ENCODE measurements around the gene CWC22.
"Not testable (repeated sequence)": the region's sequence is repeated elsewhere in the genome, so short reads cannot be mapped to it uniquely, and the experiment has no call there.

The CWC22 gene

DNA sequence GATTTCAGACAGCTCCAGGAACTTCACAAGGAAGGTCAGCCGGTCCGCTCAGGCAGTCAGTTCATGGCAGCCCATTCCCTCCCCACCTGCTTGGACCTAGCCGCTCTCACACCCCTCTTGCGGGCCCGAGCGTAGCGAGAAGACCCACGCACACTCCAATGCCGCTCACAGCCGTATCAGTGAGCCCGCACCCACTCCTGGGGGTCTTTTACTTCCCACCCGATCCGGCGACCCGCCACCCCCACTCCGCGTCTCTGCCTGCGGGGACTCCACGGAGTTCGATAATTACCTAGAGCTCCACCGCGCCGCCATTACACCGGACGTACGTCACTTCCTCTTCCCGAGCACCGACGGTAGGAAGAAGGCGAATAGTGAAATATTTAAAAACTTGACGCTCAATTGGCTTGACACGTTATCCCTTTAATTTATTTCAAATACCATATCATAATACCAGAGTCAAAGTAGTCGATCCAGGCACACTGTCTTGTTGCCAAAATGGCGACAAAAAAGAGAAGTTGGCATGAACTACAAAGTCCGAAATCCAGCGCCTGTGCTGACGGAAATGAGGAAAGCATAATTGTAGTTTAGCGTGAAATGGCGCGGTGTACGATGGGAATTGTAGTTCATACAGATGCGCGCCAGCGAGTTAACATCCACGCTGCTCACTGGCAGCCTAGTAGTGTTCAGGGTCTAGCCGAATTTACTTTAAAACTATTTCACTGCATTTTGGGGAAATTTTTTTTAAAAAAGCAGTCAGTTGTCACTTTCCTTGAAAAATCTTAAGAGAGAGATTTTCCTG, at the start of gene CWC22:
TSS of gene CWC22 (minus strand) at position 517 of the 799 bp plus-strand sequence. CDS start 13,956 bp downstream, outside the sequence.
- peak; percentile 61 for DNase-seq (ENCODE audit: low read depth)

DNA sequence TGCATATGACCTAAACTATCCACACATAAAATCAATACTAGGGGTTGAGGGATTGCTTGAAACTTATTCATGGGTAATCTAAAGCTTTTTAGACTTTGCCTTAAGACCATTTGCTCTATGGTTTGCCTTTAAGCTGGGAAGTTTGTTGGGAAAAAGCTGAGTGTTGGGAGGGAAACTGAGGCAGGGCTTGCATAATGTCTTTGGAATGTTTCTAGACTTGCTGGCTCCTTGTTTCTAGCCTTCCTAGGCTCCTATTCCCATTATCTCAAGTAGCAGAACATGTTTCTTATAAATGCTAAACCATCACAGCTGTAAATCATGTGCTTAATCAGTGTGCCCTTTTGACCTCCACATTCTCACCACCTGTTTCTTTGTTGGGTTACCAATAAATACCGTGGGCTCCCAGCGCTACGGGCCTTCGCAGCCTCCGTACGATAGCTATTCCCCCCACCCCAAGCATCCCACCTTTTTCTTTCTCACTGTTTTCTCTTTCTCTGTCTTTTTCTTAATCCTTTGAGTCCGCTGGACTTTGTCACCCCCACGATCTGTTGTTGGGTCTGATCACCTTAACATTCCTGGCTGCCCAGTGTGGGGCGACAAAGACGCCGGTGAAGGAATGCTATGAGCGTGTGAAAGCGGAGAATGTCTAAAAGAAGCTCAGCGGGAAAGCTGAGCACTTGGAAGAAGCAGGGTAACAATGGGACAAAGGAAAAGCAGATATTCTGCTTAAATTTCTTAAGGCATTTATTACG, 49.4 kb upstream of the CWC22 start:
- DNase-seq (ENCODE audit: low read depth): no peak

DNA sequence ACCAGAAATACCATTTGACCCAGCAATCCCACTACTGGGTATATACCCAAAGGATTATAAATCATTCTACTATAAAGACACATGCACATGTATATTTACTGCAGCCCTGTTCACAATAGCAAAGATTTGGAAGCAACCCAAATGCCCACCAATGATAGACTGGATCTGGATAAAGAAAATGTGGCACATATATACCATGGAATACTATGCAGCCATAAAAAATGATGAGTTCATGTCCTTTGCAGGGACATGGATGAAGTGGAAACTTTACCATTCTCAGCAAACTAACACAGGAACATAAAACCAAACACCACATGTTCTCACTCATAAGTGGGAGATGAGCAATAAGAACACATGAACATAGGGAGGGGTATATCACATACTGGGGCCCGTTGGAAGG, 47.5 kb upstream of the CWC22 start:
- not testable (repeated sequence) for DNase-seq (ENCODE audit: low read depth)

GRCh38 chr2:180050246-180050645, 43.1 kb upstream of the CWC22 start:
- no peak for DNase-seq (ENCODE audit: low read depth)

DNA sequence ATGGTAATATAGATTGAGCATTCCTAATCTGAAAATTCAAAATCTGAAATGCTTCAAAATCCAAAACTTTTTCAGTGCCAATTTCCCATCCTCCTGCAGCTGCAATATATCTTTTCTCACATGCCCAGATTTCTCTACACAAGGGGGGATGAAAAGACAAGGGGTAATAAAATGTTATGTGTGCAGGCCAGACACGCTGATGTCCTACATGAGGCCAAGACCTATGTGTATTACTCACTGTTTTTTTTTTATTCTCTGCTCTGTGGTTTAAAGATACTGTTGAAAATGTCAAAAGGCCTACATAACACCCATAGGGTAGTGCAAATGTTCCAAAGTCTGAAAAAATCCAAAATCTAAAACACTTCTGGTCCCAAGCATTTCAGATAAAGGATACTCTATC, 41.2 kb upstream of the CWC22 start:
- no peak for DNase-seq (ENCODE audit: low read depth)

GRCh38 chr2:180046776-180047175, 39.7 kb upstream of the CWC22 start:
- no peak for DNase-seq (ENCODE audit: low read depth)

GRCh38 chr2:180046202-180046601, 39.1 kb upstream of the CWC22 start:
- DNase-seq (ENCODE audit: low read depth): no peak

DNA sequence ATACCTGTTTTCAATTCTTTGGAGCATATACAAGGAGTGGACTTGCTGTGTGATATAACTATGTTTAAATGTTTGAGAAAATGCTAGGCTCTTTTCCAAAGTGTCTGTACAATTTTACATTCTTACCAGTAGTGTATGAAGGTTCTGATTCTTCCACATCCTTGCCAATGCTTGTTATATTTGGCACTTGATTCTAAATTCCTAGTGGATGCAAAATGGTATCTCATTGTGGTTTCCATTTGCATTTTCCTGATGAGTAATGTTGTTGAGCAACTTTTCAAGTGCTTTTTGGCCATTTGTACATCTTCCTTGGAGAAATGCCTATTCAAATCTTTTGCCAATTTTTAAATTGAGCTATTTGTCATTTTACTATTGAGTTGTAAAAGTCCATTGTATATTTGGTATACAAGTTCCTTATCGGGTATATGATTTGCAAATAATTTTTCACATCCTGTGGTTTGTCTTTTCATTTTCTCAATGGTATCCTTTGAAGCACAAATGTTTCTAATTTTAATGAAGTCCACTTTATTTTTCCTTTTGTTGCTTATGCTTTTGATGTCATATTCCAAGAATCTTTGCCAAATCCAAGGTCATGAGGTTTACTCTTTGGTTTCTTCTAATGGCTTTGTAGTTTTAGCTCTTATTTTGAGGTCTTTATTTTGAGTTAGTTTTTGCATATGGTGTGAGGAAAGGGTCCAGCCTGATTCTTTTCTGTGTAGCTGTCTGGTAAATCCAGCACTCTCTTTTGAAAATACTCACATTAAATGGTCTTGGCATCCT, 33.2 kb upstream of the CWC22 start:
- no peak for DNase-seq (ENCODE audit: low read depth)

DNA sequence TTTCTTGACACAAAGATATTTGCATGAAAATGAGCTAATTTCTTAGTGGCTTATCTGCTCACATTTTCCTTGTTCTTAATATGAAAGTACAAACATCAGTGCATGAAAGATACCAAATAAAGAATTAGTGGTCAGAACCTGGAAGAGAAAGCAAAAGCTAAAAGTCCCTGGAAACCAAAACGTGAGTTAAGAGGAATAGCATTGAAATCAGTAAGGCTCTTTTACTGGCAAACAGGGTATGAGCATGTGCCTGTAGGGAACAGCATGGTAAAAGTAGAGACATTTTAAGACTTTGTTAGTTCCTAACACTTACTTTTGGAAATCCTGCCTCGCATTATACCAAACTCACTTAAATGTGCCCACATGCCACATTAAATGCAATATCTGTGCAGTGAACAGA, 31.9 kb upstream of the CWC22 start:
- DNase-seq (ENCODE audit: low read depth): no peak

- no peak for DNase-seq (ENCODE audit: low read depth)
These were observed 27.1 kb upstream of the CWC22 start for GRCh38 chr2:180033993-180034894.

DNA sequence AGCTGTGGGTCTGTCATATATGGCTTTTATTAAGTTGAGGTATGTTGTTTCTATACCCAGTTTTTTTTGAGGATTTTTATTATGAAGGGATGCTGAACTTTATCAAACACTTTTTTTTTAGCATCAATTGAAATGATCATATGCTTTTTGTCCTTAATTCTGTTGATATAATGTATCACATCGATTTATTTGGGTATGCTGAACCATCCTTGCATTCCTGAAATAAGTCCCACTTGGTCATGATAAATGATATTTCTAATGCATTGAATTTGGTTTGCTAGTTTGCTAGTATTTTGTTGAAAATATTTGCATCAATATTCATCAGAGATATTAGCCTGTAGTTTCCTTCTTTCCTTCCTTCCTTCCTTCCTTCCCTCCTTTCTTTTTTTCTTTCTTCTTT, 22.5 kb upstream of the CWC22 start:
- DNase-seq (ENCODE audit: low read depth): no peak

DNA sequence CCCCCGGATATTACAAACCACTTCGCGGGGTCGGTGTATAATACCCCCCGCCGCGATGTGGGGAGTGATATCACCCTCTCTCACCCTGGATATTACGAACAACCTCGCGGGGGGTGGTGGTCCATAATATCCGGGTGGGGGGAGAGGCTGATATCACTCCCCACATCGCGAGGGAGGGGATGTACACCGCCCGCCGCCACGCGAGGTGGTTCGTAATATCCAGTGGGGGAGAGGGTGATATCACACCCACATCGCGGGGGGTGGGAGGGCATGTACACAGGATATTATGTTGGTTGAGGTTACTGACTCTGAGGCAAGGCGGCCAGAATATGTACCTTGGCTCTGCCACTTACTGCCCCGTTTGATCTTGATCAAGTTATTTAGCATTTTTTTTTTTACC, 14.8 kb upstream of the CWC22 start:
- DNase-seq (ENCODE audit: low read depth): no peak

- no peak for DNase-seq (ENCODE audit: low read depth)
These were observed 10.7 kb upstream of the CWC22 start for GRCh38 chr2:180017784-180018183.

- DNase-seq (ENCODE audit: low read depth): no peak
These were observed 9.8 kb upstream of the CWC22 start for GRCh38 chr2:180016937-180017336.

GRCh38 chr2:180015951-180016709, 9.0 kb upstream of the CWC22 start:
- no peak for DNase-seq (ENCODE audit: low read depth)

DNA sequence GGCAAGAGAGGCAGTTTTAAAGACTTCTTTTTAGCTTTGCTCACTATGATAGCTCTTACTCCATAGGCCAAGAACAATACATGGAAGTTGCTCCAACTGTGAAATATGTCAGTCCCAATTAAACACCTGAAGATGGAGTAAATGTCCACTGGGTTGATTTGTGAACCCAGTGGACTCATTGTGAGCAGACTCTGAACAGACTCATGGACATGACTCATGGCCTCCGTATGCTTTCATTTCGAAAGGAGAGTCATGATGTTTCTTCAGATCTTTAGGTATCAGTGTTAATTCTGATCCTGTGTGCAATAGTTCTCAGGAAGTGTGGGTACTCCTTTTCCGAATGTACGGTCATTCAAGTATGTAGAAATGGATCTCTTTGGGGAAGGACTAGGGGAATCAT, 5.4 kb upstream of the CWC22 start:
- no peak for DNase-seq (ENCODE audit: low read depth)

GRCh38 chr2:180010701-180011100, 3.6 kb upstream of the CWC22 start:
- no peak for DNase-seq (ENCODE audit: low read depth)

- no peak for DNase-seq (ENCODE audit: low read depth)
These were observed 866 bp downstream of the CWC22 start for GRCh38 chr2:180006231-180006630.

- DNase-seq (ENCODE audit: low read depth): not testable (repeated sequence)
These were observed 1.6 kb downstream of the CWC22 start for GRCh38 chr2:180005465-180005864.

DNA sequence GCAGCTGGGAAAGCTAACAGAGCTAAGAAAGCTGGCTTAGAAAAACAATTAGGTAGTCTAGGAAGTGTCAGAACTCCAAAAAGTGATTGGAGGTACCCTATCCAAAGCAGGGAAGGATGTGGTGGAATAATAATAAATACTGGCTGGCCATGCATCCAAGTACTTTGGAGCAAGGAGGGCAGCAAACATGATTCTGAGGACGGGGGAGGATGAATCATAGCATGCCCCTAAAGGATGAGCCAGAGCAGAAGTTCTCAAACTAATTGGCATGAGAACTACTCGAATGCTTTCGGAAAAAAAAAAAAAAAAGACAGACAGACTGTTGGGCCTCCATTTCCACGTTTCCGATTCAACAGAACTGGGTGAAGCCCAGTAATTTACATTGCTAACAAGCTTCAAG, 2.4 kb downstream of the CWC22 start:
- no peak for DNase-seq (ENCODE audit: low read depth)

GRCh38 chr2:180003559-180003958, 3.5 kb downstream of the CWC22 start:
- DNase-seq (ENCODE audit: low read depth): no peak
